Fibroblast of lung (primary cell): ENCODE measurements around the gene DGKA. TPM values are rescaled to one million over a fixed set of nuclear protein-coding genes. Genes with fewer than 3 reads are reported as not detected.
"Not testable (repeated sequence)": the region's sequence is repeated elsewhere in the genome, so short reads cannot be mapped to it uniquely, and the experiment has no call there.

ENCODE experiments used
- DNase-seq, 2 donors: peaks; one replicate each; pipeline versions ENCODE4 v3.0.0 to v3.0.0-alpha.2; 2010; ENCODE audit warnings: low read depth in 2 of 2
- H2AFZ ChIP-seq: 2 replicates; pipeline ENCODE4 v1.5.1; 2012; ENCODE audit warnings: low read length, control low read depth, inconsistent platforms
- H3K27ac ChIP-seq: 2 replicates; pipeline ENCODE4 v1.5.1; 2011; ENCODE audit warnings: low read length, control low read depth; ENCODE audit not compliant: insufficient read depth
- H3K27me3 ChIP-seq: 2 replicates; pipeline ENCODE4 v1.5.1; 2011; ENCODE audit warnings: mild to moderate bottlenecking, low read length; ENCODE audit not compliant: control insufficient read depth, insufficient read depth
- H3K36me3 ChIP-seq: 2 replicates; pipeline ENCODE4 v1.5.1; 2011; ENCODE audit warnings: low read length; ENCODE audit not compliant: control insufficient read depth, insufficient read depth
- H3K4me1 ChIP-seq: 2 replicates; pipeline ENCODE4 v1.5.1; 2011; ENCODE audit warnings: low read length; ENCODE audit not compliant: control insufficient read depth, insufficient read depth; ENCODE audit errors: extremely low read depth
- H3K4me2 ChIP-seq: 2 replicates; pipeline ENCODE4 v1.5.1; 2011; ENCODE audit warnings: low read length, control low read depth; ENCODE audit not compliant: insufficient read depth; ENCODE audit errors: extremely low read depth
- H3K4me3 ChIP-seq, 4 experiments: fragments of 200-600 bp in 1 of 4; sonication (generic) in 1 of 4; replicated peaks in 1 of 4; 2 replicates each; pipeline ENCODE4 v1.5.1; 2011 to 2016; ENCODE audit warnings: low read length in 4 of 4, low read depth in 3 of 4, mild to moderate bottlenecking in 3 of 4, control low read depth in 2 of 4, inconsistent platforms in 1 of 4, mixed read lengths in 1 of 4; ENCODE audit not compliant: insufficient read depth in 1 of 4; ENCODE audit errors: control extremely low read depth in 1 of 4
- H3K79me2 ChIP-seq: 2 replicates; pipeline ENCODE4 v1.5.1; 2012; ENCODE audit warnings: mild to moderate bottlenecking, low read length, inconsistent platforms; ENCODE audit not compliant: control insufficient read depth, insufficient read depth
- H3K9ac ChIP-seq: 2 replicates; pipeline ENCODE4 v1.5.1; 2011; ENCODE audit warnings: mild to moderate bottlenecking, low read length, control low read depth; ENCODE audit not compliant: insufficient read depth
- H3K9me3 ChIP-seq: 2 replicates; pipeline ENCODE4 v1.5.1; 2012; ENCODE audit warnings: low read depth, low read length; ENCODE audit not compliant: control insufficient read depth, insufficient read depth
- H4K20me1 ChIP-seq: 2 replicates; pipeline ENCODE4 v1.5.1; 2011; ENCODE audit warnings: low read length; ENCODE audit not compliant: control insufficient read depth, insufficient read depth; ENCODE audit errors: extremely low read depth
- EZH2 ChIP-seq: IDR thresholded peaks from 2 replicates; pipeline ENCODE4 v1.5.1; 2012; ENCODE audit warnings: low read length, control low read depth, mild to moderate bottlenecking; ENCODE audit errors: missing control alignments
- polyA plus RNA-seq, 2 donors: library from polyadenylated mRNA; depleted of rRNA in 1 of 2; stranded (reverse) in 1 of 2; unstranded in 1 of 2; fragments of >200 nt; gene quantifications; 2 replicates each; pipeline ENCODE4 v1.2.1, GENCODE V29; 2011 to 2012; ENCODE audit warnings: missing spikeins in 1 of 2
- total RNA-seq: library from RNA; depleted of rRNA; stranded (reverse); fragments of >200 nt; gene quantifications from 2 replicates; pipeline ENCODE4 v1.2.1, GENCODE V29; 2014
- TF ChIP-seq, protein P1 (sequence below), 2 donors: IDR thresholded peaks in 1 of 2; conservative IDR thresholded peaks in 1 of 2; 1 replicate in 1 of 2; 2 replicates in 1 of 2; pipeline ENCODE4 v1.5.1; 2011 to 2012; ENCODE audit warnings: low read length in 2 of 2, control low read depth in 1 of 2, inconsistent platforms in 1 of 2, low read depth in 1 of 2, mild to moderate bottlenecking in 1 of 2

Gene DGKA
- total and polyA plus RNA-seq, 2 donors (not counting 1 experiment from before 2014, with no cell fraction given), result 44.7 to 51.9 TPM

DNA sequence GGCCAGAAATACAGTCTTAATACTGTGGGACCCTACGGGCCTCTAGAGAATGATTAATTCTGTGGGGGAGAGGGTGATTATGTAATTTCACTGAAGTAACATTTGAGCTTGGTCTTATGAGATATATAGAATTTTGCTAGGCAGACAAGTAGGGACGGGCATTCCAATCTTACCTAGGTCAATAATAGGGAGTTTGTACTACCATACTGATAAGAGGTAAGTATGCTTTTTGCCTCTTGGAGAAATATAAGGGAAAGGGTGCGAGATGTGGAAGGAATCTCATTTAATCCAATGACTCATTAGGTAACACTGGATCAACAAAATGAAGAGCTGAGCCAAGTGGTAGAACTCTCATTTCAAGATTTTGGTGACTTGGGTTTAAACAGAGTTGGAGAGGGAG lies 48.1 kb downstream of the DGKA start:
- Histone ChIP-seq H4K20me1 (no peaks in the 10 kb centered on the region), H3K9me3 (no peaks in the 10 kb centered on the region), H3K79me2 (peaks cover 53% of the 10 kb centered on the region), H3K9ac (no peak overlapping the region), H3K4me2 (no peak overlapping the region), H3K4me3 (no peak overlapping the region), H2AFZ (no peak overlapping the region), H3K36me3 (peaks cover 8% of the 10 kb centered on the region), H3K4me1 (peaks cover 2% of the 10 kb centered on the region), H3K27me3 (no peaks in the 10 kb centered on the region), H3K27ac (no peak overlapping the region)
- DNase-seq, result no peak
- no peak for TF ChIP-seq EZH2
- TF ChIP-seq, protein P1, sequence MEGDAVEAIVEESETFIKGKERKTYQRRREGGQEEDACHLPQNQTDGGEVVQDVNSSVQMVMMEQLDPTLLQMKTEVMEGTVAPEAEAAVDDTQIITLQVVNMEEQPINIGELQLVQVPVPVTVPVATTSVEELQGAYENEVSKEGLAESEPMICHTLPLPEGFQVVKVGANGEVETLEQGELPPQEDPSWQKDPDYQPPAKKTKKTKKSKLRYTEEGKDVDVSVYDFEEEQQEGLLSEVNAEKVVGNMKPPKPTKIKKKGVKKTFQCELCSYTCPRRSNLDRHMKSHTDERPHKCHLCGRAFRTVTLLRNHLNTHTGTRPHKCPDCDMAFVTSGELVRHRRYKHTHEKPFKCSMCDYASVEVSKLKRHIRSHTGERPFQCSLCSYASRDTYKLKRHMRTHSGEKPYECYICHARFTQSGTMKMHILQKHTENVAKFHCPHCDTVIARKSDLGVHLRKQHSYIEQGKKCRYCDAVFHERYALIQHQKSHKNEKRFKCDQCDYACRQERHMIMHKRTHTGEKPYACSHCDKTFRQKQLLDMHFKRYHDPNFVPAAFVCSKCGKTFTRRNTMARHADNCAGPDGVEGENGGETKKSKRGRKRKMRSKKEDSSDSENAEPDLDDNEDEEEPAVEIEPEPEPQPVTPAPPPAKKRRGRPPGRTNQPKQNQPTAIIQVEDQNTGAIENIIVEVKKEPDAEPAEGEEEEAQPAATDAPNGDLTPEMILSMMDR (conservative IDR thresholded peaks at IDR 0.05 in 1 of 2, IDR thresholded peaks at IDR 0.05 in 1 of 2; ENCODE audit: low read depth in 1 of 2, low read length in 2 of 2), result no peak

DNA sequence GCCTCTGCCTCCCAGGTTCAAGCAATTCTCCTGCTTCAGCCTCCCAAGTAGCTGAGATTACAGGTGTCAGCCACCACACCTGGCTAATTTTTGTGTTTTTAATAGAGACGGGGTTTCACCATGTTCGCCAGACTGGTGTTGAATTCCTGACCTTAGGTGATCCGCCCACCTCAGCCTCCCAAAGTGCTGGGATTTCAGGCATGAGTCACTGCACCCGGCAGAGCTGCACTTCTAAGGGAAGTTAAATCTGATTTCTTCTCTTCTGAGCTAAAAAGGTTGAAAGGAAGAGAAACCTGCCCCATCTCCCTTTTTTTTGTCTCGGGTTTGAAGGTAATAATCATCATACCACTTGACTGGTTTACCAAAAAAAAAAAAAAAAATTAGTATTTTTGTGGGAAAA lies 50.9 kb downstream of the DGKA start:
- not testable (repeated sequence) for H2AFZ ChIP-seq, H3K27me3 ChIP-seq, H3K9ac ChIP-seq, H3K4me3 ChIP-seq, H3K27ac ChIP-seq, H3K4me2 ChIP-seq, H3K9me3 ChIP-seq, H3K4me1 ChIP-seq, H4K20me1 ChIP-seq
- peak in 1 of 2 donors; percentile 21 for DNase-seq
- Histone ChIP-seq H3K79me2 (peaks cover 27% of the 10 kb centered on the region), H3K36me3 (peaks cover 10% of the 10 kb centered on the region)

DNA sequence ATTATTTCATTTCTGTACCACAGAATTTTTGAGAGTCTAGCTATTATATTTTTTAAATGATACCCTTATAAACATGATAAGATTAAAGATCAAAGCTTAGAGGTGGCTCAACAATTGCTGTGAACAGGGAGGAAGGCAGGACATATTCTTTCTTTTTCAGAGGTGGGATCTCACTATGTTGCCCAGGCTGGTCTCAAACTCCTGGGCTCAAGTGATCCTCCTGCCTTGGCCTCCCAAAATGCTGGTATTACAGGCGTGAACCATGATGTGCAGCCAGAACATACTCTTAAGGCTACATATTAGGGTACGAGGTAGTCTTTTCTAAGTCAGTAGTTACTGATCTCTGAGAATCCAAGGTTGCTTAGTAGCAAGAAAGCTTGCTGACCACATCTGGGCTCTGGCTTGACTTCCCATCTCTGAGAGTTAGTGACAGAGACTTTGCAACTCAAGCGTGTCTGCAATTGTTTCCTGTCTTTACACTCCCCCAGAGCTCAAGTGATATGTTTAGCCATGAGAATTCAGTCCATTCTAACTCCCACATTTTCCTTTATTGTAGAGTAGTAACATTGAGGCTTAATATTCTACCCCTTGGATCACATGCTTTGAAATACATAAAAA lies 51.5 kb downstream of the DGKA start:
- Histone ChIP-seq H3K4me3 (no peak overlapping the region), H3K4me2 (no peak overlapping the region), H3K27ac (no peak overlapping the region), H3K79me2 (peaks cover 22% of the 10 kb centered on the region), H2AFZ (no peak overlapping the region), H3K9ac (no peak overlapping the region), H3K9me3 (no peaks in the 10 kb centered on the region), H3K27me3 (no peaks in the 10 kb centered on the region), H3K36me3 (peaks cover 10% of the 10 kb centered on the region), H3K4me1 (no peaks in the 10 kb centered on the region), H4K20me1 (no peaks in the 10 kb centered on the region)
- TF ChIP-seq, protein P1 (conservative IDR thresholded peaks at IDR 0.05 in 1 of 2, IDR thresholded peaks at IDR 0.05 in 1 of 2; ENCODE audit: low read depth in 1 of 2, low read length in 2 of 2), result no peak
- TF ChIP-seq EZH2, result no peak
- no peak for DNase-seq
